T-cell (primary cell): ENCODE measurements around the gene DLEC1. TPM values are rescaled to one million over a fixed set of nuclear protein-coding genes. Genes with fewer than 3 reads are reported as not detected.
A peak's percentile ranks its signal among the peaks of the same experiment; 100 is the strongest.
"Not testable (repeated sequence)": the region's sequence is repeated elsewhere in the genome, so short reads cannot be mapped to it uniquely, and the experiment has no call there.

Experiments used
- ATAC-seq, 4 experiments: fragments of 200-7000 bp in 3 of 4; fragments of 150-1000 bp in 1 of 4; cut with Tn5 transposase; replicated peaks in 1 of 4; 1 replicate in 3 of 4; 2 replicates in 1 of 4; pipeline ENCODE4 v1.10.0; 2021; ENCODE audit warnings: moderate library complexity in 3 of 4, mild to moderate bottlenecking in 2 of 4, moderate number of reproducible peaks in 1 of 4
- CTCF ChIA-PET, 2 donors: fragments of 300-600 bp; sonication (Branson Sonifier 250); formaldehyde crosslinking; loops; one replicate each; lab custom pipeline; 2022; ENCODE audit warnings: antibody characterized with exemption in 2 of 2; lab: Charles Lee
- POLR2A ChIA-PET, 2 donors: fragments of 300-600 bp; sonication (Branson Sonifier 250); formaldehyde crosslinking; loops; one replicate each; lab custom pipeline; 2022; ENCODE audit warnings: antibody characterized with exemption in 2 of 2; lab: Charles Lee
- DNase-seq, 35 experiments: peaks; one replicate each; pipeline versions ENCODE4 v3.0.0 to v3.0.0-alpha.2; 2013 to 2023
- H3K27ac ChIP-seq: one replicate; pipeline ENCODE4 v1.5.1; 2013; ENCODE audit warnings: low read length
- H3K27me3 ChIP-seq, 2 experiments: replicated peaks in 1 of 2; 1 replicate in 1 of 2; 2 replicates in 1 of 2; pipeline versions ENCODE4 v1.6.1 to v1.7.0; 2013; ENCODE audit warnings: low read length in 1 of 2, mixed read lengths in 1 of 2; ENCODE audit not compliant: control insufficient read depth in 2 of 2, insufficient read depth in 2 of 2; ENCODE audit errors: extremely low read depth in 1 of 2
- H3K36me3 ChIP-seq, 2 donors: 1 replicate in 1 of 2; 2 replicates in 1 of 2; pipeline versions ENCODE4 v1.6.1 to v1.7.0; 2013; ENCODE audit warnings: low read length in 1 of 2; ENCODE audit not compliant: control insufficient read depth in 2 of 2, insufficient read depth in 1 of 2; ENCODE audit errors: extremely low read depth in 1 of 2
- H3K4me1 ChIP-seq, 2 experiments: 1 replicate in 1 of 2; 2 replicates in 1 of 2; pipeline versions ENCODE4 v1.6.1 to v1.7.0; 2013; ENCODE audit warnings: low read length in 2 of 2, mixed read lengths in 1 of 2; ENCODE audit not compliant: insufficient read depth in 2 of 2, control insufficient read depth in 1 of 2; ENCODE audit errors: extremely low read depth in 1 of 2
- H3K4me3 ChIP-seq, 2 donors: 1 replicate in 1 of 2; 2 replicates in 1 of 2; pipeline versions ENCODE4 v1.5.1 to v1.7.0; 2013; ENCODE audit warnings: mild to moderate bottlenecking in 2 of 2, low read length in 1 of 2, moderate library complexity in 1 of 2; ENCODE audit not compliant: control insufficient read depth in 1 of 2; ENCODE audit errors: extremely low read depth in 1 of 2
- H3K9me3 ChIP-seq: 2 replicates; pipeline ENCODE4 v1.7.0; 2013
- H3K27ac Mint-ChIP-seq, 2 donors: one replicate each; pipeline ENCODE4 v1.8.0; 2020 to 2021; ENCODE audit warnings: mild to moderate bottlenecking in 2 of 2, mixed read lengths in 2 of 2
- H3K27me3 Mint-ChIP-seq, 2 donors: one replicate each; pipeline ENCODE4 v1.8.0; 2021 to 2022; ENCODE audit warnings: mixed read lengths in 2 of 2
- H3K36me3 Mint-ChIP-seq: one replicate; pipeline ENCODE4 v1.8.0; 2021; ENCODE audit warnings: mixed read lengths
- H3K4me1 Mint-ChIP-seq, 3 donors: one replicate each; pipeline ENCODE4 v1.8.0; 2020 to 2022; ENCODE audit warnings: mixed read lengths in 3 of 3, mild to moderate bottlenecking in 1 of 3
- H3K4me3 Mint-ChIP-seq, 3 donors: one replicate each; pipeline ENCODE4 v1.8.0; 2020 to 2022; ENCODE audit warnings: mild to moderate bottlenecking in 3 of 3, mixed read lengths in 3 of 3, moderate library complexity in 3 of 3
- H3K9me3 Mint-ChIP-seq, 3 donors: one replicate each; pipeline ENCODE4 v1.8.0; 2020 to 2022; ENCODE audit warnings: mixed read lengths in 3 of 3
- WGBS: methylation state at CpG from one replicate; pipeline ENCODE4 v1.1.5; 2013; ENCODE audit warnings: missing lambda C conversion rate; ENCODE audit not compliant: insufficient coverage; 5-methylcytosine and 5-hydroxymethylcytosine counted together
- total RNA-seq, 35 experiments: library from RNA in 6 of 35; stranded (reverse) in 6 of 35; fragments of 120-200 nt in 1 of 35; gene quantifications; one replicate each; pipeline versions ENCODE4 v1.2.1 to v1.2.4 and lab custom pipeline; 2013 to 2026

DLEC1 gene
- total RNA-seq, 5 donors from 2014 or later (not counting 1 experiment from before 2014, with no cell fraction given) = 4.7 to 21.7 (median 17.8) TPM

DNA sequence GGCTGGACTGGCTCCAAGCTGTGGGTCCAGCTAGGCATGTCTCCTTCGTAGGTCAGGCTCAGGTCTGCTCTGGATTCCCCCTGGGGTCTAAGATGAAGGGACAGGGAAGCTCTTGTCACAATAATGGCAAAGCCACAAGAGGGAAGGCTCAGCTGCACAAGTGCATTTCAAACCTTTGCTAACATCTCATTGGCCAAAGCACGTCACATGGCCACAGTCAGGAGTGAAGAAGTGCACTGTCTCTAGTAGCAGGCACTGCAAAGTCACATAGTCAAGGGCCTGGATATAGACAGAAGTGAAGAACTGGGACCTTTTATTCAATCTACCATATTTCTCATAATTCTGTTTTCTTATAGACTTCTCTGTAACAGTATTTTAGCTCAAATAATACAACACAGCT lies 20.1 kb downstream of the DLEC1 start:
- H3K27me3 ChIP-seq = no peaks in the 10 kb centered on the region
- no peak overlapping the region for H3K27ac Mint-ChIP-seq
- CTCF ChIA-PET = no interaction called here

GRCh38 chr3:38059591-38059990 lies 20.6 kb downstream of the DLEC1 start:
- POLR2A ChIA-PET = no interaction called here
- peaks cover 21% of the 10 kb centered on the region for H3K36me3 Mint-ChIP-seq
- DNase-seq = no peak
- no peaks in the 10 kb centered on the region for H3K9me3 ChIP-seq
- peaks cover 0 to 8% of the 10 kb centered on the region in 2 experiments for H3K4me1 ChIP-seq
- WGBS = 50% methylated on average over 3 of the region's 7 CpGs
- no peak overlapping the region for H3K27ac Mint-ChIP-seq
- no peaks in the 10 kb centered on the region for H3K36me3 ChIP-seq
- H3K4me3 ChIP-seq = no peak overlapping the region
- H3K27me3 ChIP-seq = no peaks in the 10 kb centered on the region
- H3K27ac ChIP-seq = no peak overlapping the region
- peak in 1 of 4 experiments; percentile 59 for ATAC-seq
- H3K4me3 Mint-ChIP-seq = no peak overlapping the region
- CTCF ChIA-PET = no interaction called here
- H3K27me3 Mint-ChIP-seq = no peaks in the 10 kb centered on the region
- H3K4me1 Mint-ChIP-seq = no peaks in the 10 kb centered on the region
- no peaks in the 10 kb centered on the region for H3K9me3 Mint-ChIP-seq

More for the DNA sequence above, 20.1 kb downstream of the DLEC1 start:
- Mint-ChIP-seq H3K4me3 (no peak overlapping the region), H3K36me3 (peaks cover 21% of the 10 kb centered on the region), H3K27me3 (no peaks in the 10 kb centered on the region), H3K4me1 (no peaks in the 10 kb centered on the region), H3K9me3 (no peaks in the 10 kb centered on the region)
- POLR2A ChIA-PET = no interaction called here
- ATAC-seq (no peak), DNase-seq (no peak)
- 43% methylated on average over 1 of the region's 2 CpGs for WGBS
- H3K36me3 ChIP-seq = no peaks in the 10 kb centered on the region
- no peaks in the 10 kb centered on the region for H3K9me3 ChIP-seq
- peaks cover 0 to 8% of the 10 kb centered on the region in 2 experiments for H3K4me1 ChIP-seq
- no peak overlapping the region for H3K4me3 ChIP-seq
- no peak overlapping the region for H3K27ac ChIP-seq

DNA sequence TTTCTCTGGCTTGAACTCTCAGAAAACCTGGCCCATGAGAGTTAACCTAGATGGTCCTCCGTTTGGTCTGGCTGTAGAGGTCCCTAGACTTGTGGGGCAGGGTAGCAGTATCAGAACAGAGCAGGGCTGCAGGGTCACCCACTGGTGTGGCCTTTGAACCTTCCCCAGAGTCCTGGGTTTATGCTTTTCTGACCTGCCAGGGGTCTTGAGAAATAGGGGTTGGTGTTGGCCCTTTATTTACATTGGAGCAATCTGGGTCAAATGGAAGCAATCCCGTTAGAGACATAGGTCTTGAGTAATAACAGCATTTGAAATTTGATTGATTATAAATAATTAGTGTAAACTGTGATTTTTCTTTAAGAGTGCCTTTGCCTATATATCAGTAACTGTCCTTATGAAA lies 23.8 kb downstream of the DLEC1 start:
- Histone ChIP-seq H3K9me3 (peaks cover 4% of the 10 kb centered on the region), H3K27ac (no peak overlapping the region), H3K27me3 (no peaks in the 10 kb centered on the region), H3K4me1 (peaks cover 0 to 8% of the 10 kb centered on the region in 2 experiments), H3K36me3 (no peaks in the 10 kb centered on the region), H3K4me3 (no peak overlapping the region)
- DNase-seq (no peak), ATAC-seq (no peak)
- Mint-ChIP-seq H3K27me3 (no peaks in the 10 kb centered on the region), H3K4me1 (no peaks in the 10 kb centered on the region), H3K9me3 (peaks cover 0 to 4% (median 0%) of the 10 kb centered on the region in 3 donors), H3K27ac (no peak overlapping the region), H3K4me3 (no peak overlapping the region), H3K36me3 (peaks cover 36% of the 10 kb centered on the region)
- POLR2A ChIA-PET = no interaction called here
- CTCF ChIA-PET = no interaction called here
- WGBS = no CpG with 5 or more reads among the region's 2 CpGs

DNA sequence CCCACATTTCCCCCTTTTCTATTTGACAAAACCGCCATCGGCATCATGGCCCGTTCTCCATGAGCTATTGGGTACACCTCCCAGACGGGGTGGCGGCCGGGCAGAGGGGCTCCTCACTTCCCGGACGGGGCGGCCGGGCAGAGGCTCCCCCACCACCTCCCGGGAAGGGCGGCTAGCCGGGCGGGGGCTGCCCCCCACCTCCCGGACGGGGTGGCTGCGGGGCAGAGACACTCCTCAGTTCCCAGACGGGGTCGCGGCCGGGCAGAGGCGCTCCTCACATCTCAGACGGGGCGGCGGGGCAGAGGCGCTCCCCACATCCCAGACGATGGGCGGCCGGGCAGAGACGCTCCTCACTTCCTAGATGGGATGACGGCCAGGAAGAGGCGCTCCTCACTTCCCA lies 25.4 kb downstream of the DLEC1 start:
- H3K4me1 Mint-ChIP-seq, H3K27ac ChIP-seq, H3K4me1 ChIP-seq, DNase-seq, H3K27ac Mint-ChIP-seq, H3K9me3 Mint-ChIP-seq, H3K4me3 ChIP-seq, H3K9me3 ChIP-seq, H3K36me3 ChIP-seq, POLR2A ChIA-PET, CTCF ChIA-PET, H3K4me3 Mint-ChIP-seq, H3K27me3 Mint-ChIP-seq, H3K27me3 ChIP-seq, ATAC-seq: not testable (repeated sequence)
- H3K36me3 Mint-ChIP-seq = peaks cover 36% of the 10 kb centered on the region
- 100% methylated on average over 8 of the region's 32 CpGs for whole genome bisulfite sequencing

DNA sequence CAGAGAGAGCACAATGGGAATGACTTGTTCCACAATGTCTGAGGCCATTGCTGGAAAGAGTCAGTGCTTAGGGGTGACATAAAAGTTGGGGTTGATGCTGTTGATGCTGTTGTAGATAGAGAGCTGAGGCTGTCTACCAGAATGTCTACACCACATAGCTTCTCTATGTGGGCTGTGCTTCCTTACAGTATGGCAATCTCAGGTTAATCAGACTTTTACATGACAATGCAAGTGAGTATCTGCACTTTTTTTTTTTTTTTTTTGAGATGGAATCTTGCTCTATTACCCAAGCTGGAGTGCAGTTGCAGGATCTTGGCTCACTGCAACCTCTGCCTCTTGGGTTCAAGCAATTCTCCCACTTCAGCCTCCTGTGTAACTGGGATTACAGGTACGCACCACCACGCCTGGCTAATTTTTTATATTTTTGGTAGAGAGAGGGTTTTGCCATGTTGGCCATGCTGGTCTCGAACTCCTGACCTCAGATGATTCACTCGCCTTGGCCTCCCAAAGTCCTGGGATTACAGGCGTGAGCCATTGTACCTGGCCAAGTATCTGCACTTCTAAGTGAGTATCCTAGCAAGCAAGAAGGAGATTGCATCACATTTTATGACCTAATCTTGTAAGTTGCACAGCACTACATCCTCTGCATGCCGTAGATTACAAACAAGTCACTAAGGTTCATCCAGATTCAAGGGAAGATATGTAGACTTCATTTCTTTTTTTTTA lies 28.7 kb downstream of the DLEC1 start:
- no peak for ATAC-seq
- Histone ChIP-seq H3K4me1 (no peaks in the 10 kb centered on the region), H3K36me3 (no peaks in the 10 kb centered on the region), H3K27ac (no peak overlapping the region), H3K27me3 (no peaks in the 10 kb centered on the region), H3K9me3 (peaks cover 4% of the 10 kb centered on the region), H3K4me3 (no peak overlapping the region)
- ChIA-PET CTCF (no interaction called here), POLR2A (no interaction called here)
- Mint-ChIP-seq H3K9me3 (peaks cover 0 to 4% (median 0%) of the 10 kb centered on the region in 3 donors), H3K36me3 (peaks cover 17% of the 10 kb centered on the region), H3K27ac (no peak overlapping the region), H3K4me3 (no peak overlapping the region), H3K27me3 (no peaks in the 10 kb centered on the region), H3K4me1 (no peaks in the 10 kb centered on the region)
- DNase-seq = no peak
- WGBS = 83% methylated on average over 2 of the region's 6 CpGs

DNA sequence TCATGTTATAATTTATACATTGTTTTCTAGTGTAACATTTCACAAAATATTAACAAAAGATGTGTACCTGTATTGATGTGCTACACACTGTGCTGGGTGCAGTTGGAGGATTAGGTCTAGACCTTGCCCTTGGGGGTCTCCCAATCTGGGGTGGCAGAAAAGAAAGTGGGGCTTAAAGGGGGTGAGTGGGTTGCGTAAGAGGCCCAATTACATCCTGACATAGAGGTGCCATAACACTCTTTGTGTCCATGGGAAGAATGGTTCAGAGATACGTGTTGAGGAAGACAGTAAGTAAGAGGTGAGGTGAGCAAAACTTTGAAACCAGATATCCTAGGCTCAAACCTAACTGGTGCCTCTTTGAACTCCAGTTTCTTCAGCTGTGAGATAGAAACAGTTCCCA lies 31.0 kb downstream of the DLEC1 start:
- Histone ChIP-seq H3K27ac (no peak overlapping the region), H3K4me3 (no peak overlapping the region), H3K36me3 (no peaks in the 10 kb centered on the region), H3K9me3 (peaks cover 4% of the 10 kb centered on the region), H3K27me3 (no peaks in the 10 kb centered on the region), H3K4me1 (no peaks in the 10 kb centered on the region)
- DNase-seq (no peak), ATAC-seq (no peak)
- CTCF ChIA-PET = no interaction called here
- no peaks in the 10 kb centered on the region for H3K27me3 Mint-ChIP-seq
- H3K9me3 Mint-ChIP-seq = peaks cover 0 to 4% (median 0%) of the 10 kb centered on the region in 3 donors
- H3K27ac Mint-ChIP-seq = no peak overlapping the region
- POLR2A ChIA-PET = no interaction called here
- no CpG with 5 or more reads among the region's 2 CpGs for WGBS
- peaks cover 15% of the 10 kb centered on the region for H3K36me3 Mint-ChIP-seq
- no peaks in the 10 kb centered on the region for H3K4me1 Mint-ChIP-seq
- no peak overlapping the region for H3K4me3 Mint-ChIP-seq
